Rectal smooth muscle tissue (tissue), 1 donor: ENCODE measurements around the gene ZFYVE28.

Experiments
- H3K27ac ChIP-seq: one replicate; pipeline ENCODE4 v1.7.0; 2013; ENCODE audit warnings: low read depth, low read length, inconsistent platforms
- H3K27me3 ChIP-seq: one replicate; pipeline ENCODE4 v1.7.0; 2013; ENCODE audit warnings: low read length; ENCODE audit not compliant: control insufficient read depth, insufficient read depth
- H3K36me3 ChIP-seq: one replicate; pipeline ENCODE4 v1.7.0; 2013; ENCODE audit warnings: low read length; ENCODE audit not compliant: control insufficient read depth, insufficient read depth
- H3K4me1 ChIP-seq: one replicate; pipeline ENCODE4 v1.7.0; 2013; ENCODE audit warnings: low read length; ENCODE audit not compliant: control insufficient read depth, insufficient read depth
- H3K4me3 ChIP-seq: one replicate; pipeline ENCODE4 v1.7.0; 2013; ENCODE audit warnings: low read length
- H3K9ac ChIP-seq: one replicate; pipeline ENCODE4 v1.7.0; 2013; ENCODE audit warnings: low read length

Gene ZFYVE28

DNA sequence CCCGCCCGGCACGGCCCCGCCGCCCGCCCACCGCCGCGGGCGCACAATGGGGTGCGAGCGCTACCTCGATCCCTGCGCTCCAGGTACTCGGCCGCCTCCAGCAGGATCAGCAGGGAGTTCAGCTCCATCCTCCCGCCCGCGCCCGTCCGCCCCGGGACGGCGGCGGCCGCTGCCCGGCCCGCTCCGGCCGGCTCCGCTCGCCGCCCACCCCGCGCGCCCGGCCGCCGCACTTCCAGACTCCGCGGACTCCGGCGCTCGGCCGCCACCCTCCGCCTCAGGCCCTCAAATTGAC lies 156.6 kb downstream of the ZFYVE28 start, which contains the start of gene MXD4:
MXD4 (minus strand) TSS at position 257 of the 292 bp plus-strand sequence; CDS start at position 128, 129 bp downstream.
- H3K36me3 ChIP-seq: no peaks in the 10 kb centered on the region
- H3K4me1 ChIP-seq: peaks cover 41% of the 10 kb centered on the region
- H3K27me3 ChIP-seq: no peaks in the 10 kb centered on the region
- peak within 1 kb of the TSS; percentile 75 for H3K9ac ChIP-seq
- H3K4me3 ChIP-seq: peak within 1 kb of the TSS; percentile 85
- H3K27ac ChIP-seq: peak within 1 kb of the TSS; percentile 96

DNA sequence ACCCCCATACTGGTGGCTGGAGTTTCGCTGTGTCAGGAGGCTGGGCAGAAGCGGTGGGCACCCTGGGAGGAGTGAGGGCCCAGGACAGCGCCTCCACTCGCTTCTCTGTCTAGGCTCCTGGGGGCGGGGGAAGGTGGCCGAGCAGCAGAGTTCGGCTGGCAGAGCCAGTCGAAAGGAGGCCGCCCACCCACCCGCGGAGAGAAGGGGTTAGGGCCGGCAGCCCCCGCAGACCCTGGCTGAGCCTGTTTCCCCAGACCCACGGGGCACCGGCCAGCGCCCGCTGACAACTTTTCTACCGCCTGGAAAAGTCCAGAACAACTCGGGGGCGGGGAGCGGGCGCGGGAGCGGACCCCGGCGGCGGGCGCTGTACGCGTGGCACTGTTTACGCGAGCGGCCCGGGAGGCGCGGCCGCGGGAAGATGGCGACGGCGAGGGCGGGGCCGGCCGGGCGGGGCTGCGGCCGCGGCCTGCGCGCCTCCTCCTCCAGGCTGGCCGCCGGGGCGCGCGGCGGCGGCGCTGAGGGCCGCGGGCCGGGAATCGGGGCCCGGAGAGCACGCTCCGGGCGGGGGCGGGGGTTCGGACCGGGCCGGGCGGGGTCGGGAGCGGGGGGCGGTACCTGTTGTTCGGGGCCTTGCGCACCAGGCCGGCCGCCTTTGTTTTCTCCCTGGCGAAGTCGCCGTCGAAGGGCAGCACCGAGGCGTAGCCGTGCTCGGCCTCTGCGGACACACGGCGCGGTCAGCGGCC lies 157.2 kb downstream of the ZFYVE28 start:
- peak overlapping the region; percentile 85 for H3K4me3 ChIP-seq
- H3K27me3 ChIP-seq: no peaks in the 10 kb centered on the region
- H3K27ac ChIP-seq: peak overlapping the region; percentile 87
- H3K36me3 ChIP-seq: no peaks in the 10 kb centered on the region
- H3K4me1 ChIP-seq: peaks cover 41% of the 10 kb centered on the region
- H3K9ac ChIP-seq: peak overlapping the region; percentile 75

DNA sequence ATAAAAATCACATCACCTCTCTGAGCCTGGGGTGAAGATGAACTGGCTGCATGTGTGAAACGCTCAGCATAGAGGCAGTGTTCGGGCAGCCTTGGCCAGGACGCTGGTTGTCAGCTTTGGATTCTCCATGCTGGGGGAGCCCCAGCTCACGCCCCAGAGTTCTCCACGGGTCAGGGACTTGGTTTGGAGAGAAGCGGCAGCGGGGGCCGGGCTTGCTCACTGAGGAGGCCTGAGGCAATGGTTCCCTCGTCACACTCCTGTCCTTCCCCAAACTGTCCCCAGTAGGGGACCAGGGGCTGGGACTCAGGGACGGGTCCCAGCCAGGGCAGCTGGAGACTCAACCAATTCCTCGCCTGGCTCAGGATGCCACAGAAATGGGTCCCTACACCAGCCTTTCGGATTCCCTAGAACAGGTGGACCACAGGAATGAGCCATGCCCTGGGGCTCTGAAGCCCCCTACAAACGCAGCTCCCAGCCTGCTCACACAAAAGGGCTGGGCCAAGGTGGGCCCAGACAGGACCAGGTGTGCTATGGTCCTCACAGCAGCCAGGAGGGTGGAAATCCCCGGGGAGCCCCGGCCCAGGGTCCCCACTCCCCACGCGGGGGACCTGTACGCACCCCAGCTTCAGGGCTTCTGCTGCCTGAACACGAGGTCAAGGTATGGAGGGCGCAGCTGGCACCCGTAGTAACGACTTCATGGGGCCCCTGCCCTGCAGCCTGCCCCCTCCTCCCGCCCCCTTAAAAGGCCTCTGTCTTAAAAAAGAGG lies 157.9 kb downstream of the ZFYVE28 start:
- Histone ChIP-seq H3K27me3 (no peaks in the 10 kb centered on the region), H3K4me3 (peak overlapping the region; percentile 83), H3K27ac (peak overlapping the region; percentile 76), H3K4me1 (peaks cover 40% of the 10 kb centered on the region), H3K9ac (peak overlapping the region; percentile 75), H3K36me3 (no peaks in the 10 kb centered on the region)

DNA sequence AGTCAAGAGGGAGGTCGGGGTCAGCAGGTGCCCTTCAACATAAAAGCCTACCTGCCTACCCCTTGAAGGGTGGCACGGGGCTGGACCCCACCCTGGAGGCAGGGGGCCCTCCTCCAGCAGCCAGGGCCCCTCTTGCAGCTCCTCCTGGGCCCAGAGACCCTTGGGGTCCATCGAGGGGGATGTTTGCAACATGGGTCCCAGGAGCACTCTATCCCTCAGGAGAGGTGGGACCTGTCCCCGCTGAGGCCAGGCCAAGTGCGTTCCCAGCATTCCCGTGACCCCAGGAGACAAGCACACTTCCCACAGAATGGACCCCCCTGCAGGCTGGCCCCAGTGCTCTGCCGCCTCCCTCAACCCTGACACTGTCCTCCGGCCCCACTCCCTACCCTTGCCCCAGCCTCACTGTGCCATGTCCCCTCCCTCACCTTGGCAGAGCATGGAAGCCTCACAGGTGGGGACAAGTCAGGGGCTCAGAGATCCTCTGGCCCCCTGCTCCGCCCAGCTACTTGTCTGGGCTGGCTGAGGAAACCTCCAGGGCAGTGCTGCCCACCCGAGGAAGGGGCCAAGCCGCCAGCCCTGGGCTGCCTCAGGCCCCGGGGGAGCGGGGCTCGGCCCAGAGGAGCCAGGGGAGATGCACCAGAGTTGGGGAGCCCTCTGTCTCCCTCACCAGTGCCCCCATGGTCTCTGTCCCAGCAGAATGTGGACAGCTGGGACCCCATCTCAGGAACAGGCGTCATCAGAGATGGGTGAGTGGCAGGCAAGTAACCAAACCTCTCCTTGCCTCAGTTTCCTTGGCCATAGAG lies 158.7 kb downstream of the ZFYVE28 start:
- no peaks in the 10 kb centered on the region for H3K27me3 ChIP-seq
- H3K36me3 ChIP-seq: peaks cover 3% of the 10 kb centered on the region
- no peak overlapping the region for H3K27ac ChIP-seq
- peak overlapping the region; percentile 83 for H3K4me3 ChIP-seq
- peaks cover 39% of the 10 kb centered on the region for H3K4me1 ChIP-seq
- H3K9ac ChIP-seq: no peak overlapping the region

DNA sequence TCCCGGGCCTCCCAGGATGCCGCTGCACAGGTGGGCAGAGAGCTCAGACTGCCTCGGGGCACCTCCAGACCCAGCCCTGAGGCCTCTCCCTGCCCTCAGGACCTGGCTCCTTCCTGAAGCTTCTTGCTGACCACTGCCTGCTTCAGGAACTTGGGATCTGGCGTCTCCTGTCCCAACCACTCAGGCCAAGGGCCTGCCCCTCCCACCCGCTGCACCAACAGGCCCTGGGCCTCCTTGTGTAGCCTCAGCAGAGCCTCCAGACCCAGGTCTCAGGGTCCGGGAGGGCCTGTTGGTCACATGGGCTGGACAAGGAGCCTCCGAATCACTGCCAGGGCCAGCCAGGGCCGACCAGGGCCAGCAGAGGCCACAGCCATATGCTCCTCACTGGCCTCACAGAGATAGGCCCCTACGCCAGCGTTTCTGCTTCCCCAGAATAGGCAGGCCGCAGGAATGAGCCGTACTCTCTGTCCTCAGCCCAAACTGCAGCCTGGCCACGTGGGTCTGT lies 159.4 kb downstream of the ZFYVE28 start:
- H3K9ac ChIP-seq: no peak overlapping the region
- H3K27me3 ChIP-seq: no peaks in the 10 kb centered on the region
- peaks cover 39% of the 10 kb centered on the region for H3K4me1 ChIP-seq
- H3K4me3 ChIP-seq: no peak overlapping the region
- H3K36me3 ChIP-seq: peaks cover 4% of the 10 kb centered on the region
- H3K27ac ChIP-seq: peak overlapping the region; percentile 15

DNA sequence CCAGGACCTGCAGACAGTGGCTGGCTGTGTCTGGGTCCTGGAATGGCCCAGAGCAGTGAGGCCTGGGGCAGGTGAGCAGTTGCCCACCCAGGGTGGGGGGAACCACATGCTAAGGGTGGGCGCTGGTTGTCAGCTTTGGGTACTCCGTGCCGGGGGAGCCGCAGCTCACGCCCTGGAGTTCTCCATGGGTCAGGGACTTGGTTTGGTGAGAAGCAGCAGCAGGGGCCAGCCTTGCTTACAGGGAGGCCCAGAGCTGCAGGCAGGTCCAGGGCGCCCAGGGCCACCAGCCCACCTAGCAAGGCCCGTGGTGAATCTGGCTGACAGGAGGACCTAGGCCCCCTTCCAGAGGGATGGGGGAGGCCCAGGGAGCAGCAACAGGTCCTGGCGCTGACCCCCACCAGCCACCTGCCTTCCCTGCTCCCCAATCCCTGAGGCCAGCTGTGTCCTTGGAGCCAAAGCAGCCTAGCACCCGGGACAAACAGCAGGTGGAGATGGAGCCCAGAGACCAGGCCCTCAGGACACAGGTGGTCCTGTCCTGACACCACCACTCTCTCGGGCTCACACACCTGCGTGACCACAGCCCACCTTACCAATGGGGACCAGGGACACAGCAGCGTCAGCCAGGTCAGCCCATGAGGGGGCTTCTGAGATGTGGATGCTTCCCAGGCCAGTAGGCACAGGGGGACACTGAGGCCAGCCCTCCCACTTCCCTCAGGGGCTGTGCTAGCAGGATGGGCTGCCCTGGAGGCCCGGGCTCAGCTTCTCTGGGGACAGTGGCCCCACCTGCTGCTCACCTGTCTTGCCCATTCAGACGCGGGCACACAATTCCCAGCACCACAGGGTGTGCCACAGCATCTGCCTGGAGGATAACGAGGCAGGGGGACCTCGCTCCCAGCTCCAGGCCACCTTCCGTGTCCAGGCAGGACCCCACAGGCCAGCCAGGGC lies 160.1 kb downstream of the ZFYVE28 start:
- peak overlapping the region; percentile 33 for H3K27ac ChIP-seq
- peaks cover 36% of the 10 kb centered on the region for H3K4me1 ChIP-seq
- H3K4me3 ChIP-seq: peak overlapping the region; percentile 3
- no peaks in the 10 kb centered on the region for H3K27me3 ChIP-seq
- no peak overlapping the region for H3K9ac ChIP-seq
- H3K36me3 ChIP-seq: peaks cover 10% of the 10 kb centered on the region

DNA sequence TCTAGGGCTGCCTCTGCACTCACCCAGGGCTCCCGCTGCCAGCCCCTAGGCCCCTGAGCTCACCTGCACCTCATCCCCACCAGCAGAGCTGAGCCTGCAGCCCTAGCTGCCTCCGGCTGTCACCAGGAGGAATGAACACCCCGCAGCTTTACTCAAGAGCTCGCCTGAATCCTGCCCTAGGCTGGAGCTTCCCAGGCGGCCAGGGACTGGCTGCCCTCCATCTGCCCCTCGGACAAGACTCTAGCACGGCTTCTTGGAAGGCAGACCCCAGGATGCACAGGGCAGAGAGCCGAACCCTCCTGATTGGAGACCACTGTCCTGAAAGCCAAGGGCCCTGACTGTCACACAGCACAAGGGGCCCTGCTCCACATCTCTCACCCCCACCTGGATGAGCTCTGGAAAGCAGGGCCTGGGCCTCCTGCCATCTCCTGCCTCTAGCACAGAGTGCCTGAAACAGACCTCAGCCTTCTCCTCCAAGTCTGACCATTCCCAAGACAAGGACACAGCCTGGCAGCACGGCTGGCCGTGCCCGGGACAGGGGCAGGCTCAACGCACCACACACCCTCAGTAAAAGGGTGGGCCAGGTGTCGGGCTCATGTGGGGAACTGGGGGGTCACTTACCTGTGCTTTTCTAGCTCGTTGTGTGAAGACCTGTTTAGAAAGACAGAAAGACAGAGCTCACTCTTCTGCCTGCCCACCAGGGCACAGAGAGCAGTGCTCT lies 160.9 kb downstream of the ZFYVE28 start:
- H3K36me3 ChIP-seq: peaks cover 17% of the 10 kb centered on the region
- H3K4me1 ChIP-seq: peaks cover 34% of the 10 kb centered on the region
- no peak overlapping the region for H3K4me3 ChIP-seq
- no peaks in the 10 kb centered on the region for H3K27me3 ChIP-seq
- H3K9ac ChIP-seq: no peak overlapping the region
- H3K27ac ChIP-seq: peak overlapping the region; percentile 81

DNA sequence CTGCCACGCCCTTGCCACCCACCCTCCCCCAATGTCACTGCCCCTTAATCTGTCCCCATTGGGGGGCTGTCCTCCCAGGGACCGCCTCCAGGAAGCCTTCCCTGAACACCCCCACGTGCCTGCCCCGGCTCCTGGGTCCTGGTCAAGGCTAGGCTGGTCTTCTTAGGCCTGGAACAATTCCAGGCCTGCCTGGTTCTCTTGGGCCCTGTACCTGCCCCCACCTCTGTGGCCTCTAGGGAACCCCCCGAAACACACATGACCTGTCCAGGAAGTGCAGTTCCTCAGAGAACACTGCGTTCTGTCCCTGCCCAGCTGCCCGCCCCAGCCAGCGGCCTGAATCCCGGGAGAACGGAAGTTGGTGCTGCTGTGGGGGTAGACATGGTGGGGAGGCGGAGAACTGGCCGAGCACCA lies 161.7 kb downstream of the ZFYVE28 start:
- Histone ChIP-seq H3K4me1 (peaks cover 34% of the 10 kb centered on the region), H3K36me3 (peaks cover 22% of the 10 kb centered on the region), H3K9ac (no peak overlapping the region), H3K4me3 (peak overlapping the region; percentile 23), H3K27me3 (no peaks in the 10 kb centered on the region), H3K27ac (peak overlapping the region; percentile 81)

DNA sequence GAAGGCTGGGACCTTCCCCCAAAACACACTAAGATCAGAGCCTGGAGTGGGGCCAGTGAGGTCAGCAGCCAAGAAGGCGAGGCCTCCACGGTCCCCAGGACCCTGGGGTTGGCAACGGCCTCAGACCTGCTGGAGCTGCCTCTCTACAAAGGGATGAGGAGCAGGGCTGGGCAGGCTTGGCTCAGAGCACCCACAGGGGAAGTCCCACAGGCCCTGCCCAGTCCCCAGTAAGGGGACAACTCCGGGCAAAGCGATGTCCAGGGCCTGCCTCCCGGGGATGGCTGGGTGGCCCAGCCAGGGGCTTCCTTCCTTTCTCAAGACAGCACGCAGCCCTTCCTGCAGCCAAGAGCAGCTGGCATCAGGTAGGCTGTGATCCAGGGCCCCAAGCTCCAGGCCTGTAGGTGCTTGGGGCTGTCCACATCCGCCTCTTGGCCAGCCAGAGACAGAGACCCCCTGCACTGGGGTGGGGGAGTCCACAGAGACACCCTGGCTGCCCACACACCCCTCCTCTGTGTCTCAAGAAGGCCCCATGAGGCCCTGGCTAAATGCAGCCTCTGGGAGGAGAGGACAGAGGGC lies 162.2 kb downstream of the ZFYVE28 start:
- Histone ChIP-seq H3K27ac (peak overlapping the region; percentile 81), H3K27me3 (no peaks in the 10 kb centered on the region), H3K36me3 (peaks cover 23% of the 10 kb centered on the region), H3K4me1 (peaks cover 34% of the 10 kb centered on the region), H3K9ac (no peak overlapping the region), H3K4me3 (peak overlapping the region; percentile 23)

DNA sequence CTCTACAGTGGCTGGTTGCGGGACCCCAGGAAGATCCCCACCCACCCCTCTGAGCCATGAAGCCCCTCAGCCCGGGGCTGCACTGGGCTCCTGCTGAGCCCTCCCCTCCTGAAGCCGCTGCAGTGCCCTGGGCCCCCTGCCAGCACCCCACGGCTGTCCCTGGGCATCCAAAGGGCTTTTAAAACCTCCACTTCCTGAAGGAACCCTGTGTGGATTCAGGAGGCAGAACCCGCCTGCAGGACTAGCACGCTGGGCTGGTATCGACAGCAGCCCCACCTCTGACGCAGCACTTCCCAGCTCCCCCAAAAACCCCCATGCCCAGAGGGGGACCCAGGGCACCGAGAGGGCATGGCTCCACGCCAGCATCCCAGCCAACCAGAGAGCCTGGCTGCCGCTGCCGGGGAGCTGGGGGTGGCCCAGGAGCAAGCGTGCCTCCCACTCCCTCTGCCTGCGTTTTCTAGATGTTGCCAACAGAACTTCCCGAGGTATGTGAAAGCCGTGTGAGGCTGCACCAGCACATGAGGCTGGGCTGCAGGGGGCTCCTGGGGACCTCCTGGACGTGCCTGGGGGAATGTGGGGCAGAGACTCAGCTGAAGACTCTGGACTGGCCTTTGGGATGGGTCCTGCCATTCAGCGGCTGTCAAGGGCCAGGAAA lies 162.8 kb downstream of the ZFYVE28 start:
- H3K36me3 ChIP-seq: peaks cover 27% of the 10 kb centered on the region
- peak overlapping the region; percentile 81 for H3K27ac ChIP-seq
- no peaks in the 10 kb centered on the region for H3K27me3 ChIP-seq
- peaks cover 34% of the 10 kb centered on the region for H3K4me1 ChIP-seq
- peak overlapping the region; percentile 23 for H3K4me3 ChIP-seq
- no peak overlapping the region for H3K9ac ChIP-seq
